Activated CD4-positive, alpha-beta T cell treated with anti-CD3 and anti-CD28 coated beads for 4 hours (primary cell): ENCODE data around the gene CDKN1B.

Source experiments
- DNase-seq, 2 donors: peaks; one replicate each; pipeline ENCODE4 v3.0.0-alpha.2; 2020

Gene CDKN1B

GRCh38 chr12:12704593-12705230 is 12.5 kb upstream of the CDKN1B start:
- peak in 1 of 2 donors; percentile 7 for DNase-seq

DNA sequence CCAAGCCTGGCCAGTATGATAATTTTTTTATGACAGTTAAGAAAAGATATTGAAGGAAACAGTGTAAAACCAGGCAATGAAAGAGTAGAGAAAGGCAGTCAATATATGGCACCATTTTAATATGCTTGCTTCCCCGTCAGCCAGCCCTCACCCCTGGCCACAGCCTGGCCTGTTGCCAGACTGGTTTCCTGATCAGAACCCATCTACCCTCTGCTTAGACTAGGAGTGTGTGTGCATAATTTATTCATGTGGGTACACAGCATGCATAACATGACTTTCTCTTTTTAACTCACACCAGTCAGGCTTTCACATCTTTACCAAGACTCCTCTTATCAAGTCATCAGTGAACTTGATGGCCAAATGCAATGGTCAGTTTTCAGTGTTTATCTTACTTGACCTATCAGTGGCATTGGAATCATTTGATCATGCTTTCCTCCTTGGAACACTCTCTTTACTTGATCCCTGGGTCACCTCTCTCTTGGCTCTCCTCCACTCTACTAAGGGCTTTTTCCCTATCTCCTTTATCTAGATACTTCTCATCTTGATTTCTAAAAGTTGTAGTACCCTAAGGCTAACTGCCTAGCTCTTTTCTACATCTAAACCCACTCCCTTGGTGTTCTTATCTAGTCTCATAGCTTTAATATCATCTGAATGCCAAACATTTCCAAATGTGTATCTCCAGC is 11.2 kb upstream of the CDKN1B start:
- DNase-seq = peak; percentile 45 to 52

DNA sequence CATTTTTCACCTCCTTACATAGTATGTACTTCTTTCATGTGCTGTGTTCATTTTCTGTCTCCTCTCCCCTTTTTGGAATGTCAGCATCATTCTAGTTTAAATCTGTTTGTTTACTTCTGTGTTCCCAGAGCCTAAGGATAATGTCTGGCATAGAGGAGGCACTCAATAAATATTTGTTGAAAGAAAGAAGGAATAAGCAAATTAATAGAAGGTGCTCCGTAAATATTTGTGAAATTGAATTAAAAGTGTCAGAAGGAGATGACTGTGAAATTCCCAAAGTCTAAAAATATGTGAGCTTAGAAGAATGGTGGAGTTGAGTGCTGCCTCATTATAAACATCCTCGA is 3.3 kb upstream of the CDKN1B start:
- no peak for DNase-seq

- DNase-seq = peak; percentile 30 to 44
Observed at GRCh38 chr12:12714276-12715021, 2.7 kb upstream of the CDKN1B start.

- DNase-seq = no peak
Observed at GRCh38 chr12:12715128-12715458, 2.1 kb upstream of the CDKN1B start.

DNA sequence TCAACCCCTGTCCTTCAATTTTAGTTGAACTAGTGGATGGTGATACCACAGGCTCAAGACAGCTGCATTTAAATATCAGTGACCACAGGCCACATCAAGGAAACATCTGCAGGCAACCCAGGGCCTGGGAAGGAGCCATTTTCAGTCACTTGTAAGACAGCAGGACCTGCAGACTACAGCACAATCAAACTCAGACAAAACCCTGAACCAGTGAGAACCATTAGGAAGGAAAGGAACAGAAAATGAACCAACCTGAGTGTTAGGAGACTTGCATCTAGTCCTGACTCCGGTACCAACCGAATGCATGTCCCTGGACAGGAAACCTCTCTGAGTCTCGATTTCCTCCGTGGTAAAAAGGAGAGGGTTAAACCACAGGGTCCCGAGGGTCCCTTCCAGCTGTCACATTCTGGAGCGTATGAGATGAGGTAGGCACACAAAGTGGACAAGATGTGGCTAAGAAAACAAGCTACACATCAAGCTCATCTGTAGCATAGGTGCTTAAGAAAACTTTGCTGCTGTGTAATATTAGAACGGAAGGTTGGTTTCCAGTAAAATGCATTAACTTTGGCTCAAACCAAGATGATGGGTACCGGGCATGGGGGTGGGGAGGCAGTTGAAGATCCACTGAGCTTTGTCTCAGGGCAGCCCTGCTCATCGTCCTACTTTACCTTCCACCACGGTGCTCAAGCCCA is 1.6 kb upstream of the CDKN1B start:
- DNase-seq = peak in 1 of 2 donors; percentile 25

GRCh38 chr12:12716151-12716792 is 896 bp upstream of the CDKN1B start:
- no peak for DNase-seq

DNA sequence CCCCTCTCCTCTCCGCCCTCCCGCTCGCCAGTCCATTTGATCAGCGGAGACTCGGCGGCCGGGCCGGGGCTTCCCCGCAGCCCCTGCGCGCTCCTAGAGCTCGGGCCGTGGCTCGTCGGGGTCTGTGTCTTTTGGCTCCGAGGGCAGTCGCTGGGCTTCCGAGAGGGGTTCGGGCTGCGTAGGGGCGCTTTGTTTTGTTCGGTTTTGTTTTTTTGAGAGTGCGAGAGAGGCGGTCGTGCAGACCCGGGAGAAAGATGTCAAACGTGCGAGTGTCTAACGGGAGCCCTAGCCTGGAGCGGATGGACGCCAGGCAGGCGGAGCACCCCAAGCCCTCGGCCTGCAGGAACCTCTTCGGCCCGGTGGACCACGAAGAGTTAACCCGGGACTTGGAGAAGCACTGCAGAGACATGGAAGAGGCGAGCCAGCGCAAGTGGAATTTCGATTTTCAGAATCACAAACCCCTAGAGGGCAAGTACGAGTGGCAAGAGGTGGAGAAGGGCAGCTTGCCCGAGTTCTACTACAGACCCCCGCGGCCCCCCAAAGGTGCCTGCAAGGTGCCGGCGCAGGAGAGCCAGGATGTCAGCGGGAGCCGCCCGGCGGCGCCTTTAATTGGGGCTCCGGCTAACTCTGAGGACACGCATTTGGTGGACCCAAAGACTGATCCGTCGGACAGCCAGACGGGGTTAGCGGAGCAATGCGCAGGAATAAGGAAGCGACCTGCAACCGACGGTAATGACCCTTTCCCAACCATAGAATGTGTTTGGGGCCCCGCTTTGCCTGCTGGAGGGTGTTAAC is 615 bp downstream of the CDKN1B start:
- DNase-seq = peak in 1 of 2 donors; percentile 12

DNA sequence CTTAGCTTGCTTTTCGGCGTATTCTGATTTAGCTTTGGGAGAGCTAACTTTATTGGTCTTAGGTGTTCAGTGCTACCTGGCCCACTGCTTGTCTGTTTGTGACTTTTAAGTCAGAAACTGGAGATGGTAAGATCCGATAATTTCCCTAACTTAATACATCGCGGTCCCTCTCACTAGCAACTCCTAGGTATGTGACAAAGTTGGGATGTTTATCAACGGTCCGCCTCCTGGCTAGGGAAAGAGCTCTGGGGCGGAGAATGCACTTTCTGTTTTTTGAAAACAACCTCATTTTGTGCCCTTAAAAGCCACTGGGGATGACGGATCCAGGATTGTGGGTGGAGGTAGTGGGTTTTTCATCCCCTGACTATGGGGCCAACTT is 1.2 kb downstream of the CDKN1B start:
- peak in 1 of 2 donors; percentile 12 for DNase-seq

DNA sequence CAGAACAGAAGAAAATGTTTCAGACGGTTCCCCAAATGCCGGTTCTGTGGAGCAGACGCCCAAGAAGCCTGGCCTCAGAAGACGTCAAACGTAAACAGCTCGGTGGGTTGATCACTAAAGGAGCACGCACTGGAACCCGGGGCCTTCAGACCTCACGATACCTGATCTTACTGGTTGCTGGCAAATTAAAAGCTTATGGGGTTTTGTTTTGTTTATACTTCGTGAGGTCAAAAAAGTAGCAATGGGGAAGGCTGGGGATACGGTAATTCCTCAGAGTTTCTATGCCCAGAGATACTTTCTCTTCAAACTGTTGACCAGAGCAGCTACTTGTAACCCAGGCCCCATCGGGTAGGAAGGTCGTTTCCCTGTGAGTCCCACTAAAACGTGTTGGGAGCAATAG is 1.7 kb downstream of the CDKN1B start:
- no peak for DNase-seq

DNA sequence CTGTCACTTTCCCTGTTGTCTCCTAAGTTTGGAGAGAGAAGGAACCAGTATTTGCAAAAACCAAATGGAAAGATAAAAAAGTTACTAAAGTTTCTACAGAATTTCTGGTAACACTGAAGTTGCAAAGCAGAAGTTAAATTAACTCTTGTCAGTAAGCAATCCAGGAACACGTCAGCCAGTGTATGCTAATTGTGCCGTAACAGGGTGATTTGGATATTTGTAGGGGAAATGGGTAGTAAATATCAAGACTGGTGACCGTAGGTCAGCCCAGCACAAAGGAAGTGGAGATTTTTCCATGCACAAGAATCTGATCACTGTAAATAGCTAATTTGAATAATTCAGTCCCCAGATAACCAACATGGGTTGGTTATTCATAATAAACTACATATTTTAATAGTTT is 2.3 kb downstream of the CDKN1B start:
- DNase-seq = no peak

GRCh38 chr12:12720052-12720451 is 2.9 kb downstream of the CDKN1B start:
- no peak for DNase-seq

DNA sequence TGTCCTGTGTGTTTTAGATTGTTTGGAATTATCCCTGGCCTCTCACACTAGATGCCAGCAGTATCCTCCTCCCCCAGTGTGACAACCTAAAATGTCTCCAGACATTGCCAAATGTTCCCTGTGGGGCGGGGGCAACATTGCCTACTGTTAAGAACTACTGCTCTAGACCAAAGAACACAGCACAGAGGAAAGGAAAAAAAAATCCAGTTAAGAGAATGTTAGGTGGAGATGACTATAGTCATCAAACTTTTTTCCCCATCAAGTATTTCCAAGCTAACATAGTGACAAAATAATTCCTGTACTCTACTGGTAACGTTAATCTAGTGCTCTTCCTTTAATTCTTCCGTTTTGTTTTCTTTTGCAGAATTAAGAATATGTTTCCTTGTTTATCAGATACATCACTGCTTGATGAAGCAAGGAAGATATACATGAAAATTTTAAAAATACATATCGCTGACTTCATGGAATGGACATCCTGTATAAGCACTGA is 3.5 kb downstream of the CDKN1B start:
- DNase-seq = no peak

DNA sequence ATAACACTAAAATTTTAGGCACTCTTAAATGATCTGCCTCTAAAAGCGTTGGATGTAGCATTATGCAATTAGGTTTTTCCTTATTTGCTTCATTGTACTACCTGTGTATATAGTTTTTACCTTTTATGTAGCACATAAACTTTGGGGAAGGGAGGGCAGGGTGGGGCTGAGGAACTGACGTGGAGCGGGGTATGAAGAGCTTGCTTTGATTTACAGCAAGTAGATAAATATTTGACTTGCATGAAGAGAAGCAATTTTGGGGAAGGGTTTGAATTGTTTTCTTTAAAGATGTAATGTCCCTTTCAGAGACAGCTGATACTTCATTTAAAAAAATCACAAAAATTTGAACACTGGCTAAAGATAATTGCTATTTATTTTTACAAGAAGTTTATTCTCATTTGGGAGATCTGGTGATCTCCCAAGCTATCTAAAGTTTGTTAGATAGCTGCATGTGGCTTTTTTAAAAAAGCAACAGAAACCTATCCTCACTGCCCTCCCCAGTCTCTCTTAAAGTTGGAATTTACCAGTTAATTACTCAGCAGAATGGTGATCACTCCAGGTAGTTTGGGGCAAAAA is 4.1 kb downstream of the CDKN1B start:
- no peak for DNase-seq

- no peak for DNase-seq
Observed at GRCh38 chr12:12721814-12722434, 4.8 kb downstream of the CDKN1B start.

DNA sequence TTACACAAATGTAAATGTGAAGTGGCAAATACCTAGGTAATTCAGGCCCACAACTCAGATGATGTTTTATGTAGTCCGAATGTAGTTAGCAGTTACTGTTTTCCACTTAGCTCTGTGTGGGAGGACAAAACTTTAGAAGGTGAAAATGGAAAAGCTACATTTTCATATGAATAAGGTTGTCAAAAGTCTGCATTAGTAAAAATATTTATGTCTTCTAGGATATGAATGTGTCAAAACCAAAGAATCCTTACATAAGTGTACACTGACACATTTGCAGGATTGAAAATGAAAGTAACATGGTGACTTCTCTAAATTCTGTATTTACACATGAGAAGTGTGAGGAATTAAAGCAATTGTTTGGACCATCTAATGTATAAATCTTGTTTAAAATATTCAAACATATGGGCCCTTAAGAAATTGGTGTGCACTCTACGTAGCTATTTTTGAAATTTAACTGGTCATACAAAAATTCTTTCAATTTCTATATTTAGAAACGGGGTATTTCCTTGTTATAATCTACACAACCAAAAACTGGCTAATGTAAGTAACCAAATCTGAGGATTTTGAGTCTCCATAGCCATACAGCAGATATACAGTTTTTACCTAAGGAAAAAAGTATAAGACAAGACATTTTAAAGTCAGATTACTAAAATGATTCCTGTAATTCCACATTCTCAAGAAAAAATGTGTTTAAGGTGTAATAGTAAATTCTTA is 5.4 kb downstream of the CDKN1B start:
- DNase-seq = no peak

DNA sequence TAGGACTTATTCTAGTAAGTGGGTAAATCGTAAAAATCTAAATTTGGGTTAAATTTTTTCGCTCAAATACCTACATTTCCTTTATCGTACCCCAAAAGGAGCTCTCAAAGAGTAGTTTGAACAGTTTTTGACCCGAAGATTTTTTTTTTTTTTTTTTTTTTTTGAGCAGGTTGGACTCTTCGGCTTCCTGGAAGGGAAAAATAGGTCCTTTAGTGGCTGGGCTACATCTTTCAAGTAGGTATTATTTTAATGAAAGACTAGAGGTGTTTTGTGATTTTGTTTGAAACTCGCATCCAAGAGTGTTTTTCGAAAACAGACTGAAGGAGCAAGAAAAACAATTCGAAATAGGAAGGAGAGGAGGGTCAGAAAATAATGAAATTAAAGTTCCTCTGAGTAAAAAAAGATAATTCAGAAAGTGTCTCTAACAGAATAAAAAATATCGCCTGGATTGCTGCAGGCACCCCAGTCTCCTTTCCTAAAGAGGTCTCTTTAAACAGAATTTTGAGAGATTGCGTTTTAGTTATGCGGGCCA is 6.0 kb downstream of the CDKN1B start:
- DNase-seq = no peak

- DNase-seq = peak; percentile 39
Observed at GRCh38 chr12:12723681-12724420, 6.7 kb downstream of the CDKN1B start.

GRCh38 chr12:12724421-12725085 is 7.4 kb downstream of the CDKN1B start:
- no peak for DNase-seq
